SHP77 (cell line): ENCODE data around the gene DOC2B.
"Not testable (repeated sequence)": the region's sequence is repeated elsewhere in the genome, so short reads cannot be mapped to it uniquely, and the experiment has no call there.

Experiments used
- DNase-seq, 2 experiments: peaks; one replicate each; lab custom pipeline; 2025; lab: John Stamatoyannopoulos, UW

Gene DOC2B

GRCh38 chr17:144936-145670 lies 36.3 kb downstream of the DOC2B start:
- DNase-seq, result no peak

DNA sequence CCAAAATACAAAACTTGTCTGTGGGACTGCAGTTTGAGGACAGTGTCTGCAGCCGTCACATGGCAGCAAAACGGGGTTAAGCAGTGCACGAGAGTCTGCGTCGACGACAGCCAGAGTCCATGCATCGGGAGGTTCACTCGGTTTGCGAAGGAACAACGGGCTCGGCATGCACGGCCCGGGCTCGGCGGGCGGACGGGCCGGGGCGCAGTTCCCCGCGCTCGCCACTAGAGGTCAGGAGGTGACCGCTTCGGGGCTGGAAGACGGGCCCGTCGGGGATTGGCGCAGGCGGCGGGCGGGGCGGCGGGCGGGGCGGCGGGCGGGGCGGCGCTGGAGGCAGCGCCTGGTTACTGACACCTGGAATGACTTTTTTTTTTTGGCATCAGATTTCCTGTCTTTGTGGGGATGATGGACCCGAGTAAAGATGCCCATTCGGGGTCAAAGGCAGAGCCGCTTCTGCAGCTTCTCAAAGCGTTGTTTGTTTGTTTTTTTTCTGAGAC lies 37.6 kb downstream of the DOC2B start:
- DNase-seq, result peak; percentile 78 to 82

- DNase-seq, result no peak
Measured at GRCh38 chr17:142876-143784, 38.3 kb downstream of the DOC2B start.

DNA sequence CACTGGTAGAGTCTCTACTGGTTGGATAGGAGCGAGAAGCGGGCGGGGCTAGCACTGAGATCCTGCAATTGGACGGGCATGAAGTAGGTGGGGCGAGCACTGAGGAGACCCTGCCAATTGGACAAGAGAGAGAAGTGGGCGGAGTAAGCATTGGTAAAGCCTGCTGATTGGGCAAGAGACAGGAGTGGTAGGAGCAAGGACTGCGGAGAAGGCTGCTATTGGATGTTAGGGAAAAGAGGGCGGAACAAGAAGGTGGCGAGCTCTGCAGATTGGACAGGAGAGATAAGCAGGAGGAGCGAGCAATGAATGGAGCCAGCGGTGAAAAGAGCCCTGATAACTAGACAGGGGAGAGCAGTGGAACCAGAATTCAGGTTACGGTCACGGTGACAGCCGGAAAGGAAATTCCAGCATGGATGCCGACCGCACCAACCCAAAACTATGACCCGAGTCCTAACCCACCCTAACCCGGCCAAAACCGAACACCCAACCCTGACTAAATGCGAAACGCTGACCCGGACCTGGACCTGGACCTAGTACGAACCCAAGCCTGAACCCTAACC lies 39.3 kb downstream of the DOC2B start:
- DNase-seq, result peak; percentile 94 to 95

DNA sequence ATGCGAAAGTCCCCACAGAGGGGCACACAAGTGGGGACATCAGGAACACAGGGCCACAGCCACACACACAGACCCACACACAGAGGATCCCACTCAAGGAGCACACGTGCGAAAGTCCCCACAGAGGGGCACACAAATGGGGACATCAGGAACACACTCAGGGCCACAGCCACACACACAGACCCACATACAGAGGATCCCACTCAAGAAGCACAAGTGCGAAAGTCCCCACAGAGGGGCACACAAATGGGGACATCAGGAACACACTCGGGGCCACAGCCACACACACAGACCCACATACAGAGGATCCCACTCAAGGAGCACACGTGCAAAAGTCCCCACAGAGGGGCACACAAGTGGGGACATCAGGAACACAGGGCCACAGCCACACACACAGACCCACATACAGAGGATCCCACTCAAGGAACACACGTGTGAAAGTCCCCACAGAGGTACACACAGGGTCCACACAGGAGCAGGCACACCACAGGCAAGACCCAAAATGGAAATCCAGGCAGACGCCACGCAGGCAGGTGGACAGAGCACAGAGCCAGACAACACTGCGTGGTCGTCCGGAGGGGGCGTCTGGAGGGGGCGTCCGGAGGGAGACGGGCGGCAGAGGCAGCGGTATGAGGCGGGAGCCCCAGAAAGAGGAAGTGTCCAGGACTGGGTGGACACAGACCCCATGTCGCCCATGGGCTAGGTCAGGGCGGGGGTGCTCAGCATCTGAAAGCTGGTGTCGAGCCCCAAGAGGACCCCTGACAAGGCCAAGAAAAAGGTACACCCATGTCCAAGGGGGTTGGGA lies 41.8 kb downstream of the DOC2B start:
- DNase-seq, result not testable (repeated sequence)

DNA sequence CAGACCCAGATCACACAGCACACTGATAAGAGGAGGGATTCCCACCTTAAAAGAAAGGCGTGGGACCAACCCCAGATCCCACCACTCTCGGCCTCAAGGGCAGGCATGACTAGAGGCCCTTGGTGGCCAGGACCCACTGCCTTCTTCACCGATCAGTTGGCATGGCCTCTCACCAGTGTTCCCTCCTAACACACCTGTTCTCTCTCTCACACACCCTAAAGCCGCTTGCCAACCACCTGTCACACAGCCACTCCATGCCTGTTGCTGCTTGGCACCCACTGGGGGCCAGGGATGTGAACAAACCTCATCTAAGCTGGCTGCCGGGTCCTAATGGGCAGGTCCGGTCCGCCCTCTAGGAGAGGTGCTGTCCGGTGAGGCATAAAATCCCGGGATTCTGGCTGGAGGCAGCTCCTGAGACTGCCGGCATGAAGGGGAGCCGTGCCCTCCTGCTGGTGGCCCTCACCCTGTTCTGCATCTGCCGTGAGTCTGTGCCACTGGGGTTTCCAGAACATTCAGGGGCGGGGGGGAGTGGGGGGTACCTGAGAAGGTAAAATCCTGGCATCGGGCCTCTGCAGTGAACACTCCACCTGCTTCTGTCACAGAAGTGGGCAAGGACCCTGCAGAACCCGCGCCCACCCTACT lies 44.2 kb downstream of the DOC2B start, which contains the start of gene SCGB1C2:
Gene SCGB1C2, plus strand, starts transcription at position 404 of the 642 bp plus-strand sequence. Its CDS starts 22 bp downstream, at position 426.
- not testable (repeated sequence) for DNase-seq

DNA sequence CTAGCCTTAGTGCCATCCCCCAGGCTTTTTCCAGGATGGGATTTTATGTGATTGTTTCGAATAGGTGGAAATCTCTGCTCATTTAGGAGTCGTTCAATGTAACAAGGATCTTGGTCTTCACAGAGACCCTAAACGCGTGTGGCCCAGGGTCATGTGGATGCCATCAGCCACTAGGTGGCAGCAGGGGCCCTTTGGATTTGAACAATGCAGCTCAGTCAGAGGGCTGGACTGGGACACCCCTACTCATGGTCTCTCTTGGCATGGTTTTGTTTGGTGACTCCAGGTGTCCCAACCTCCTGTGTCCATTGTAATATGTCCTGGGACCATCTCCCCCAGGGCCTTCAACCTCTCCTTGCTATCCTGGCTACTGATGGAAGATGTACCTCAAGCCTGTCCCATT lies 44.9 kb downstream of the DOC2B start:
- DNase-seq, result not testable (repeated sequence)

- not testable (repeated sequence) for DNase-seq
Measured at GRCh38 chr17:135895-136294, 45.6 kb downstream of the DOC2B start.

GRCh38 chr17:135022-135421 lies 46.4 kb downstream of the DOC2B start:
- DNase-seq, result not testable (repeated sequence)

DNA sequence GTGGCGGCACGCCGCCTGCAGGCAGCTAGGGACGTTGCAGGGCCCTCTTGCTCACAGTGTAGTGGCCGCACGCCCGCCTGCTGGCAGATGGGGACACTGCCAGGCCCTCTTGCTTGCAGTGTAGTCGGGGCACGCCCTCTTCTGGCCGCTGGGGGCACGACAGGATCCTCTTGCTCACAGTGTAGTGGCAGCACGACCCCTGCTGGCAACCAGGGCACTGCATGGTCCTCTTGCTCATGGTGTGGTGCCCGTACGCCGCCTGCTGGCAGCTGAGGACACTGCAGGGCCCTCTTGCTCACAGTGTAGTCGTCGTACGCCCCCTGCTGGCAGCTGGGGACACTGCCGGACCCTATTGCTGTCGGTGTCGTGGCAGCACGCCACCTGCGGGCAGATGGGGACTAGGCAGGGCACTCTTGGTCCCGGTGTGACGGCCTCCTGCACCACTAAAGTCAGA lies 47.1 kb downstream of the DOC2B start:
- DNase-seq, result not testable (repeated sequence)

DNA sequence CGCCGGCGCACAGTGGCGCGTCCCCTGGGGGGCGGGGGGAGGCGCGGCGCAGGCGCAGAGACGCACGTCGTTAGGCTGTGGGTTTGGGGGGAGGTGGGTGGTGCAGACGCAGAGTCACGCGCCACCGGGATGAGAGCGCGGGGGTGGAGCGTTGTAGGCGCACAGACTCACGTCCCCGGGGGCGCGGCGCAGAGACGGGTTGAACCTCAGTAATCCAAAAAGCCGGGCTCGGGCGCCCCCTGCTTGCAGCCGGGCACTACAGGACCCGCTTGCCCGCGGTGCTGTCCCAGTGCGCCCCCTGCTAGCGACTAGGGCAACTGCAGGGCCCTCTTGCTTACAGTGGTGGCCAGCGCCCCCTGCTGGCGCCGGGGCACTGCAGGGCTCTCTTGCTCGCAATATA lies 47.5 kb downstream of the DOC2B start:
- not testable (repeated sequence) for DNase-seq

GRCh38 chr17:118339-118917 lies 63.0 kb downstream of the DOC2B start:
- not testable (repeated sequence) for DNase-seq

- DNase-seq, result not testable (repeated sequence)
Measured at GRCh38 chr17:113111-113510, 68.3 kb downstream of the DOC2B start.
